ENCODE measurements around the gene TRPC6.

TRPC6 gene

GRCh38 chr11:101576456-101576855 is 7.4 kb downstream of the TRPC6 start:
- H3K4me3 ChIP-seq (ENCODE audit: low read length), result no peak overlapping the region
- no peak overlapping the region for H3K27ac ChIP-seq (ENCODE audit: low read length)
- H3K9me3 ChIP-seq (ENCODE audit: insufficient read depth, low read length), result no peaks in the 10 kb centered on the region
- no peak for TF ChIP-seq CTCF (IDR thresholded peaks at IDR 0.05; ENCODE audit: low read depth, low read length)
- TF ChIP-seq EZH2phosphoT487 (IDR thresholded peaks at IDR 0.05; ENCODE audit: low read depth), result no peak
- H3K9ac ChIP-seq (ENCODE audit: low read length), result no peak overlapping the region
- H4K20me1 ChIP-seq (ENCODE audit: insufficient read depth, low read length), result no peaks in the 10 kb centered on the region
- H3K27me3 ChIP-seq (ENCODE audit: low read depth, low read length), result no peaks in the 10 kb centered on the region
- no peak overlapping the region for H2AFZ ChIP-seq (ENCODE audit: low read depth, low read length)
- H3K36me3 ChIP-seq (replicated peaks; ENCODE audit: low read depth, low read length), result no peaks in the 10 kb centered on the region
- no peak overlapping the region for H3K4me2 ChIP-seq (ENCODE audit: low read length)
- no peaks in the 10 kb centered on the region for H3K79me2 ChIP-seq (ENCODE audit: low read length)
- no peaks in the 10 kb centered on the region for H3K4me1 ChIP-seq (ENCODE audit: low read length)

DNA sequence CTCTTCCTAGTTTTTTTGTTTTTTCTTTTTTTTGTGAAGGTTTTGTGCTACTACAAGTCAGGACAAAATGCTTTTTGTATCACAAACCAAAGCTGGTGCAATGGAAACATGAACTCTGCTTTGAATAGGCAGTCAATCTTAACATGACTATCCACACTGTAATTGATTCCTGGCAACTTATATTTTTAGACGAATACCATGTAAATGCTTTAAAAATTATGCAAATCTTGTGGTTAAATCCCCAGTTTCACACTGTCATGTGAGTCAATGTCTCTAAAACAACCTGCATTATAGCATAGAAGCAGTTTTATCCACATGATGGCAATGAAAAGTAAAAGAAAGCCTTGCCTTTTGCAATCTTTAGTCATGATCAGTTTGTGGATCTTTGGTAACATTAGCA is 8.9 kb downstream of the TRPC6 start:
- H3K9me3 ChIP-seq (ENCODE audit: insufficient read depth, low read length), result no peaks in the 10 kb centered on the region

DNA sequence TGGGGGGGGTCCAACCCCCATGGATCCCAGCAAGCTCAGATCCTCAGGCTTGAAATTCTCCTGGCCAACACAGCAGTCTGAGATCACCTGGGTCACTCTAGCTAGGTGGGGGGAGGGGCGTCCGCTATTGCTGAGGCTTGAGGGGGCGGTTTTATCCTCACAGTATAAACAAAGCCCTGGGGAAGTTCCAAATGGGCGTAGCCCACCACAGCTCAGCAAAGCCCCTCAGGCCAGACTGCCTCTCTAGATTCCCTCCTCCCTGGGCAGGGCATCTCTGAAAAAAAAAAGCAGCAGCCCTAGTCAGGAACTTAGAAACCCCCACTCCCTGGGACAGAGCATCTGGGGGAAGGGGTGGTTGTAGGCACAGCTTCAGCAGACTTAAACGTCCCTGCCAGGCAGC is 16.7 kb downstream of the TRPC6 start:
- Histone ChIP-seq H3K27me3 (ENCODE audit: low read depth, low read length) (no peaks in the 10 kb centered on the region), H3K27ac (ENCODE audit: low read length) (no peak overlapping the region), H3K4me1 (ENCODE audit: low read length) (no peaks in the 10 kb centered on the region), H3K9me3 (ENCODE audit: insufficient read depth, low read length) (no peaks in the 10 kb centered on the region), H2AFZ (ENCODE audit: low read depth, low read length) (no peak overlapping the region), H3K79me2 (ENCODE audit: low read length) (no peaks in the 10 kb centered on the region), H3K9ac (ENCODE audit: low read length) (no peak overlapping the region), H3K4me3 (ENCODE audit: low read length) (no peak overlapping the region), H4K20me1 (ENCODE audit: insufficient read depth, low read length) (no peaks in the 10 kb centered on the region), H3K36me3 (replicated peaks; ENCODE audit: low read depth, low read length) (no peaks in the 10 kb centered on the region), H3K4me2 (ENCODE audit: low read length) (no peak overlapping the region)
- no peak for TF ChIP-seq CTCF (IDR thresholded peaks at IDR 0.05; ENCODE audit: low read depth, low read length)
- TF ChIP-seq EZH2phosphoT487 (IDR thresholded peaks at IDR 0.05; ENCODE audit: low read depth), result no peak

More for the DNA sequence above, 8.9 kb downstream of the TRPC6 start:
- no peaks in the 10 kb centered on the region for H3K27me3 ChIP-seq (ENCODE audit: low read depth, low read length)
- no peaks in the 10 kb centered on the region for H4K20me1 ChIP-seq (ENCODE audit: insufficient read depth, low read length)
- no peaks in the 10 kb centered on the region for H3K4me1 ChIP-seq (ENCODE audit: low read length)
- H3K79me2 ChIP-seq (ENCODE audit: low read length), result no peaks in the 10 kb centered on the region
- H3K4me2 ChIP-seq (ENCODE audit: low read length), result no peak overlapping the region
- no peak overlapping the region for H3K4me3 ChIP-seq (ENCODE audit: low read length)
- H2AFZ ChIP-seq (ENCODE audit: low read depth, low read length), result no peak overlapping the region
- no peak overlapping the region for H3K27ac ChIP-seq (ENCODE audit: low read length)
- H3K36me3 ChIP-seq (replicated peaks; ENCODE audit: low read depth, low read length), result no peaks in the 10 kb centered on the region
- no peak overlapping the region for H3K9ac ChIP-seq (ENCODE audit: low read length)
- TF ChIP-seq EZH2phosphoT487 (IDR thresholded peaks at IDR 0.05; ENCODE audit: low read depth), result no peak

DNA sequence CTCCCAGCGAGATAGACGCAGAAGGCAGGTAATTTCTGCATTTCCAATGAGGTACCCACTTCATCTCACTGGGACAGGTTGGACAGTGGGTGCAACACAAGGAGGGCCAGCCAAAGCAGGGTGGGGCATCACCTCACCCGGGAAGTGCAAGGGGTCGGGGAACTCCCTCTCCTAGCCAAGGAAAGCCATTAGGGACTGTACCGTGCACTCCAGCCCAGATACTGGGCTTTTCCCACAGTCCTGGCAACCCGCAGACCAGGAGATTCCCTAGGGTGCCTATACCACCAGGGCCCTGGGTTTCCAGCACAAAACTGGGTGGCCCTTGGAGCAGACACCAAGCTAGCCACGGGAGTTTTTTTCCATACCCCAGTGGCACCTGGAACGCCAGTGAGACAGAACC is 17.2 kb downstream of the TRPC6 start:
- Histone ChIP-seq H3K79me2 (ENCODE audit: low read length) (no peaks in the 10 kb centered on the region), H3K4me3 (ENCODE audit: low read length) (no peak overlapping the region), H2AFZ (ENCODE audit: low read depth, low read length) (no peak overlapping the region), H3K9ac (ENCODE audit: low read length) (no peak overlapping the region), H3K4me1 (ENCODE audit: low read length) (no peaks in the 10 kb centered on the region), H3K4me2 (ENCODE audit: low read length) (no peak overlapping the region), H3K36me3 (replicated peaks; ENCODE audit: low read depth, low read length) (no peaks in the 10 kb centered on the region), H3K27me3 (ENCODE audit: low read depth, low read length) (no peaks in the 10 kb centered on the region), H3K9me3 (ENCODE audit: insufficient read depth, low read length) (no peaks in the 10 kb centered on the region), H4K20me1 (ENCODE audit: insufficient read depth, low read length) (no peaks in the 10 kb centered on the region), H3K27ac (ENCODE audit: low read length) (no peak overlapping the region)
- no peak for TF ChIP-seq EZH2phosphoT487 (IDR thresholded peaks at IDR 0.05; ENCODE audit: low read depth)
- no peak for TF ChIP-seq CTCF (IDR thresholded peaks at IDR 0.05; ENCODE audit: low read depth, low read length)

GRCh38 chr11:101563166-101563565 is 20.6 kb downstream of the TRPC6 start:
- H3K9ac ChIP-seq (ENCODE audit: low read length), result no peak overlapping the region
- H2AFZ ChIP-seq (ENCODE audit: low read depth, low read length), result no peak overlapping the region
- TF ChIP-seq EZH2phosphoT487 (IDR thresholded peaks at IDR 0.05; ENCODE audit: low read depth) (no peak), CTCF (IDR thresholded peaks at IDR 0.05; ENCODE audit: low read depth, low read length) (no peak)
- H3K79me2 ChIP-seq (ENCODE audit: low read length), result no peaks in the 10 kb centered on the region
- H3K27ac ChIP-seq (ENCODE audit: low read length), result no peak overlapping the region
- no peaks in the 10 kb centered on the region for H3K9me3 ChIP-seq (ENCODE audit: insufficient read depth, low read length)
- no peak overlapping the region for H3K4me3 ChIP-seq (ENCODE audit: low read length)
- no peaks in the 10 kb centered on the region for H4K20me1 ChIP-seq (ENCODE audit: insufficient read depth, low read length)
- H3K27me3 ChIP-seq (ENCODE audit: low read depth, low read length), result no peaks in the 10 kb centered on the region
- no peaks in the 10 kb centered on the region for H3K4me1 ChIP-seq (ENCODE audit: low read length)
- no peak overlapping the region for H3K4me2 ChIP-seq (ENCODE audit: low read length)
- no peaks in the 10 kb centered on the region for H3K36me3 ChIP-seq (replicated peaks; ENCODE audit: low read depth, low read length)
